Mucosa of rectum (tissue), 2 donors: Measurements from ENCODE around the gene AFAP1L1.

Experiments used
- H3K27ac ChIP-seq, 2 donors: one replicate each; pipeline ENCODE4 v1.7.0; 2013; ENCODE audit warnings: inconsistent platforms in 2 of 2, low read depth in 2 of 2, low read length in 2 of 2
- H3K27me3 ChIP-seq, 2 donors: one replicate each; pipeline ENCODE4 v1.7.0; 2013; ENCODE audit warnings: low read length in 2 of 2; ENCODE audit not compliant: control insufficient read depth in 2 of 2, insufficient read depth in 2 of 2
- H3K36me3 ChIP-seq, 2 donors: one replicate each; pipeline ENCODE4 v1.7.0; 2013; ENCODE audit warnings: low read length in 2 of 2; ENCODE audit not compliant: control insufficient read depth in 2 of 2, insufficient read depth in 2 of 2
- H3K4me1 ChIP-seq, 2 donors: one replicate each; pipeline ENCODE4 v1.7.0; 2013; ENCODE audit warnings: low read length in 2 of 2, mild to moderate bottlenecking in 1 of 2; ENCODE audit not compliant: control insufficient read depth in 2 of 2, insufficient read depth in 2 of 2
- H3K4me3 ChIP-seq, 2 donors: one replicate each; pipeline ENCODE4 v1.7.0; 2013; ENCODE audit warnings: low read length in 2 of 2
- H3K9ac ChIP-seq, 2 donors: one replicate each; pipeline ENCODE4 v1.7.0; 2013; ENCODE audit warnings: low read length in 2 of 2, low read depth in 1 of 2, mild to moderate bottlenecking in 1 of 2
- H3K9me3 ChIP-seq, 2 donors: one replicate each; pipeline ENCODE4 v1.7.0; 2013; ENCODE audit warnings: low read length in 2 of 2; ENCODE audit not compliant: control insufficient read depth in 2 of 2
- donor health status: healthy.
- donor health status: Normal muscosa, but diverticular disease.

The AFAP1L1 gene

GRCh38 chr5:149239917-149240316, 31.7 kb upstream of the AFAP1L1 start:
- Histone ChIP-seq H3K9me3 (no peaks in the 10 kb centered on the region), H3K27ac (no peak overlapping the region), H3K9ac (no peak overlapping the region), H3K4me3 (no peak overlapping the region), H3K36me3 (no peaks in the 10 kb centered on the region), H3K4me1 (no peaks in the 10 kb centered on the region), H3K27me3 (peaks cover 0 to 4% of the 10 kb centered on the region in 2 donors)

- peaks cover 0 to 4% of the 10 kb centered on the region in 2 donors for H3K27me3 ChIP-seq
- H3K27ac ChIP-seq: no peak overlapping the region
- H3K9me3 ChIP-seq: no peaks in the 10 kb centered on the region
- no peaks in the 10 kb centered on the region for H3K4me1 ChIP-seq
- no peaks in the 10 kb centered on the region for H3K36me3 ChIP-seq
- no peak overlapping the region for H3K4me3 ChIP-seq
- no peak overlapping the region for H3K9ac ChIP-seq
These were observed 31.2 kb upstream of the AFAP1L1 start for GRCh38 chr5:149240354-149240998.

- no peaks in the 10 kb centered on the region for H3K36me3 ChIP-seq
- H3K27ac ChIP-seq: no peak overlapping the region
- H3K9me3 ChIP-seq: no peaks in the 10 kb centered on the region
- H3K4me1 ChIP-seq: no peaks in the 10 kb centered on the region
- H3K27me3 ChIP-seq: peaks cover 0 to 4% of the 10 kb centered on the region in 2 donors
- H3K9ac ChIP-seq: no peak overlapping the region
- no peak overlapping the region for H3K4me3 ChIP-seq
These were observed 29.3 kb upstream of the AFAP1L1 start for GRCh38 chr5:149242339-149242738.

GRCh38 chr5:149246906-149247305, 24.8 kb upstream of the AFAP1L1 start:
- Histone ChIP-seq H3K36me3 (no peaks in the 10 kb centered on the region), H3K4me1 (no peaks in the 10 kb centered on the region)

GRCh38 chr5:149247726-149248125, 23.9 kb upstream of the AFAP1L1 start:
- Histone ChIP-seq H3K36me3 (no peaks in the 10 kb centered on the region), H3K9me3 (no peaks in the 10 kb centered on the region), H3K27me3 (peaks cover 0 to 5% of the 10 kb centered on the region in 2 donors), H3K27ac (no peak overlapping the region), H3K4me3 (no peak overlapping the region), H3K9ac (no peak overlapping the region), H3K4me1 (no peaks in the 10 kb centered on the region)

More at GRCh38 chr5:149246906-149247305, 24.8 kb upstream of the AFAP1L1 start:
- Histone ChIP-seq H3K27ac (no peak overlapping the region), H3K9me3 (no peaks in the 10 kb centered on the region), H3K27me3 (peaks cover 0 to 5% of the 10 kb centered on the region in 2 donors), H3K4me3 (no peak overlapping the region), H3K9ac (no peak overlapping the region)

- H3K9me3 ChIP-seq: no peaks in the 10 kb centered on the region
- no peaks in the 10 kb centered on the region for H3K36me3 ChIP-seq
- peaks cover 0 to 5% of the 10 kb centered on the region in 2 donors for H3K27me3 ChIP-seq
- H3K27ac ChIP-seq: no peak overlapping the region
- H3K4me1 ChIP-seq: no peaks in the 10 kb centered on the region
- no peak overlapping the region for H3K9ac ChIP-seq
- H3K4me3 ChIP-seq: no peak overlapping the region
These were observed 20.1 kb upstream of the AFAP1L1 start for GRCh38 chr5:149251546-149251945.

- Histone ChIP-seq H3K36me3 (no peaks in the 10 kb centered on the region), H3K27ac (no peak overlapping the region), H3K27me3 (peaks cover 0 to 10% of the 10 kb centered on the region in 2 donors), H3K9me3 (no peaks in the 10 kb centered on the region), H3K4me1 (no peaks in the 10 kb centered on the region), H3K9ac (no peak overlapping the region), H3K4me3 (no peak overlapping the region)
These were observed 17.2 kb upstream of the AFAP1L1 start for GRCh38 chr5:149254506-149254905.

- H3K9me3 ChIP-seq: no peaks in the 10 kb centered on the region
- H3K4me1 ChIP-seq: no peaks in the 10 kb centered on the region
- H3K4me3 ChIP-seq: no peak overlapping the region
- H3K9ac ChIP-seq: no peak overlapping the region
- H3K27me3 ChIP-seq: peaks cover 0 to 9% of the 10 kb centered on the region in 2 donors
- no peaks in the 10 kb centered on the region for H3K36me3 ChIP-seq
- no peak overlapping the region for H3K27ac ChIP-seq
These were observed 15.2 kb upstream of the AFAP1L1 start for GRCh38 chr5:149256451-149256850.

- Histone ChIP-seq H3K36me3 (no peaks in the 10 kb centered on the region), H3K27me3 (peaks cover 0 to 9% of the 10 kb centered on the region in 2 donors), H3K9me3 (no peaks in the 10 kb centered on the region), H3K4me1 (no peaks in the 10 kb centered on the region), H3K4me3 (no peak overlapping the region), H3K9ac (no peak overlapping the region), H3K27ac (no peak overlapping the region)
These were observed 14.5 kb upstream of the AFAP1L1 start for GRCh38 chr5:149257131-149257530.

GRCh38 chr5:149257889-149258705, 13.6 kb upstream of the AFAP1L1 start:
- no peak overlapping the region for H3K4me3 ChIP-seq
- H3K4me1 ChIP-seq: no peaks in the 10 kb centered on the region
- H3K36me3 ChIP-seq: no peaks in the 10 kb centered on the region
- no peaks in the 10 kb centered on the region for H3K9me3 ChIP-seq
- no peak overlapping the region for H3K27ac ChIP-seq
- no peak overlapping the region for H3K9ac ChIP-seq
- peaks cover 0 to 9% of the 10 kb centered on the region in 2 donors for H3K27me3 ChIP-seq
